Stomach (tissue), 4 donors: ENCODE measurements around the gene NDUFS8.

ENCODE experiments used
- EP300 ChIP-seq: sonication (generic); formaldehyde crosslinking; IDR thresholded peaks from one replicate; pipeline ENCODE4 v1.6.1; 2017; ENCODE audit warnings: antibody characterized with exemption
- TF ChIP-seq, protein P1 (sequence below), 7 experiments: fragments of 450-650 bp in 4 of 7; fragments of 200-600 bp in 3 of 7; sonication (generic) in 3 of 7; IDR thresholded peaks; one replicate each; pipeline ENCODE4 v1.5.1; 2016 to 2019; ENCODE audit warnings: antibody characterized with exemption in 7 of 7, control low read depth in 2 of 7, mild to moderate bottlenecking in 1 of 7

DNA sequence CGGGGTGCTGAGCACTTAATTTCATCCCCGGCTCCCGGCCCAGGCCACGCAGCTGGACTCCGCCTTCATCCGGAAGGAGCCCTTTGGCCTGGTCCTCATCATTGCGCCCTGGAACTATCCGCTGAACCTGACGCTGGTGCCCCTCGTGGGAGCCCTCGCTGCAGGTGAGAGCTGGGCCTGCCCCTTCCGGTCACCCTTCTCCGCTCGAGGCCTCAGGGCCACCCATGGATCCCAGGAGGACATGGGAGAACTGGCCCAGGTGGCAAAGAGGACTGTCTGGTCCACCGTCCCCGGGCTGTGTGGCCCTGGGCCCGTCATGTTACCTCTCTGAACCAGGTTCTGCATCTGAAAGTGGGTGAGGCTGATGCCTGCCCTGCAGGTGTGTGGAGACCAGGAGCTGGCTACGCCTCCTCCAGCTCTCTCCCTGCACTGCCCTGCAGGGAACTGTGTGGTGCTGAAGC, 11.7 kb upstream of the NDUFS8 start:
- TF ChIP-seq, protein P1, sequence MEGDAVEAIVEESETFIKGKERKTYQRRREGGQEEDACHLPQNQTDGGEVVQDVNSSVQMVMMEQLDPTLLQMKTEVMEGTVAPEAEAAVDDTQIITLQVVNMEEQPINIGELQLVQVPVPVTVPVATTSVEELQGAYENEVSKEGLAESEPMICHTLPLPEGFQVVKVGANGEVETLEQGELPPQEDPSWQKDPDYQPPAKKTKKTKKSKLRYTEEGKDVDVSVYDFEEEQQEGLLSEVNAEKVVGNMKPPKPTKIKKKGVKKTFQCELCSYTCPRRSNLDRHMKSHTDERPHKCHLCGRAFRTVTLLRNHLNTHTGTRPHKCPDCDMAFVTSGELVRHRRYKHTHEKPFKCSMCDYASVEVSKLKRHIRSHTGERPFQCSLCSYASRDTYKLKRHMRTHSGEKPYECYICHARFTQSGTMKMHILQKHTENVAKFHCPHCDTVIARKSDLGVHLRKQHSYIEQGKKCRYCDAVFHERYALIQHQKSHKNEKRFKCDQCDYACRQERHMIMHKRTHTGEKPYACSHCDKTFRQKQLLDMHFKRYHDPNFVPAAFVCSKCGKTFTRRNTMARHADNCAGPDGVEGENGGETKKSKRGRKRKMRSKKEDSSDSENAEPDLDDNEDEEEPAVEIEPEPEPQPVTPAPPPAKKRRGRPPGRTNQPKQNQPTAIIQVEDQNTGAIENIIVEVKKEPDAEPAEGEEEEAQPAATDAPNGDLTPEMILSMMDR (IDR thresholded peaks at IDR 0.05) = no peak
- TF ChIP-seq EP300 = no peak
